Prostate gland (tissue), 2 donors: Measurements from ENCODE around the gene FBXL19.

Source experiments
- CTCF ChIP-seq, 4 experiments: fragments of 200-600 bp in 2 of 4; fragments of 450-650 bp in 2 of 4; sonication (generic) in 2 of 4; IDR thresholded peaks; 1 replicate in 3 of 4; 2 replicates in 1 of 4; pipeline ENCODE4 v1.5.1; 2016 to 2019; ENCODE audit warnings: antibody characterized with exemption in 4 of 4, mild to moderate bottlenecking in 2 of 4, moderate library complexity in 2 of 4
- POLR2AphosphoS5 ChIP-seq: sonication (generic); formaldehyde crosslinking; IDR thresholded peaks from one replicate; pipeline ENCODE4 v1.6.1; 2017; ENCODE audit warnings: antibody characterized with exemption

GRCh38 chr16:30889721-30890120 lies 33.7 kb upstream of the FBXL19 start:
- TF ChIP-seq CTCF (IDR thresholded peaks at IDR 0.05) (no peak), POLR2AphosphoS5 (no peak)
